GM12878 (cell line): Measurements from ENCODE around the gene FAXC. TPM values are rescaled to one million over a fixed set of nuclear protein-coding genes. Genes with fewer than 3 reads are reported as not detected.

Source experiments
- ATAC-seq: fragments of 200-7000 bp; cut with Tn5 transposase; 3 replicates; pipeline ENCODE4 v1.9.1; 2020; ENCODE audit warnings: mild to moderate bottlenecking, moderate library complexity
- BruUV-seq: library from RNA; stranded (reverse); fragments of 400-500 nt; replicated peaks from 2 replicates; lab custom pipeline; 2021; lab: Mats Ljungman, UMichigan
- CTCF ChIA-PET: fragments of 300-600 bp; sonication (Branson Sonifier 250); formaldehyde crosslinking; extraction: SDS; loops from one replicate; lab custom pipeline; 2021; ENCODE audit warnings: inconsistent platforms; lab: Yijun Ruan, JAX
- POLR2A ChIA-PET: fragments of 350-600 bp; formaldehyde crosslinking; extraction: SDS; loops from one replicate; lab custom pipeline; 2021; ENCODE audit warnings: inconsistent platforms; lab: Charles Lee
- RAD21 ChIA-PET: fragments of 300-600 bp; sonication (Branson Sonifier 250); formaldehyde crosslinking; loops from one replicate; lab custom pipeline; 2023; ENCODE audit warnings: antibody characterized with exemption; ENCODE audit not compliant: unreplicated experiment; lab: Charles Lee
- SMC1A ChIA-PET: fragments of 300-600 bp; sonication (Branson Sonifier 250); formaldehyde crosslinking; loops from one replicate; lab custom pipeline; 2023; ENCODE audit not compliant: unreplicated experiment, uncharacterized antibody; lab: Charles Lee
- DNase-seq: peaks from one replicate; pipeline ENCODE4 v3.0.0-alpha.2; 2011; ENCODE audit warnings: low read depth, low spot score
- FAIRE-seq: peaks from 3 replicates; lab custom pipeline; 2011; peaks lifted over from hg19 to GRCh38; lab: Jason Lieb, UNC
- H2AFZ ChIP-seq: 2 replicates; pipeline ENCODE4 v1.6.0; 2011; ENCODE audit warnings: low read depth, low read length, control low read depth; ENCODE audit not compliant: control insufficient read depth
- H3K27ac ChIP-seq: 2 replicates; pipeline ENCODE4 v1.5.1; 2011; ENCODE audit warnings: control low read depth; ENCODE audit not compliant: control insufficient read depth, insufficient read depth
- H3K27me3 ChIP-seq, 2 experiments: replicated peaks in 1 of 2; 2 replicates each; pipeline versions ENCODE4 v1.6.0 to v1.6.1; 2011; ENCODE audit warnings: low read length in 1 of 2; ENCODE audit not compliant: control insufficient read depth in 2 of 2, insufficient read depth in 2 of 2
- H3K36me3 ChIP-seq, 2 experiments: 2 replicates each; pipeline ENCODE4 v1.5.1; 2011; ENCODE audit warnings: low read length in 1 of 2; ENCODE audit not compliant: control insufficient read depth in 2 of 2, insufficient read depth in 2 of 2
- H3K4me1 ChIP-seq: 2 replicates; pipeline ENCODE4 v1.6.1; 2011; ENCODE audit warnings: mild to moderate bottlenecking, low read length, moderate library complexity, mixed read lengths; ENCODE audit not compliant: control insufficient read depth, insufficient read depth
- H3K4me2 ChIP-seq: 2 replicates; pipeline ENCODE4 v1.6.0; 2011; ENCODE audit warnings: control low read depth; ENCODE audit not compliant: control insufficient read depth, insufficient read depth
- H3K4me3 ChIP-seq: fragments of 200-600 bp; sonication (generic); 2 replicates; pipeline ENCODE4 v1.5.1; 2016
- H3K79me2 ChIP-seq: 2 replicates; pipeline ENCODE4 v1.6.0; 2011; ENCODE audit warnings: low read length; ENCODE audit not compliant: control insufficient read depth, insufficient read depth
- H3K9ac ChIP-seq: 2 replicates; pipeline ENCODE4 v1.8.0; 2011; ENCODE audit warnings: low read length, control low read depth, mixed read lengths; ENCODE audit not compliant: control insufficient read depth, insufficient read depth
- H3K9me3 ChIP-seq: replicated peaks from 3 replicates; pipeline ENCODE4 v1.5.1; 2011; ENCODE audit warnings: mild to moderate bottlenecking, low read length; ENCODE audit not compliant: control insufficient read depth, insufficient read depth
- H4K20me1 ChIP-seq: 2 replicates; pipeline ENCODE4 v1.6.0; 2011; ENCODE audit not compliant: control insufficient read depth, insufficient read depth
- CBX5 ChIP-seq: sonication (generic); IDR thresholded peaks from 2 replicates; pipeline ENCODE4 v1.6.1; 2016; ENCODE audit warnings: low read depth, moderate library complexity, mild to moderate bottlenecking, inconsistent platforms
- CHD1 ChIP-seq: IDR thresholded peaks from 2 replicates; pipeline ENCODE4 v1.6.1; 2012; ENCODE audit warnings: low read depth, low read length, improper control_type of control experiment
- CUX1 ChIP-seq: IDR thresholded peaks from 2 replicates; pipeline ENCODE4 v1.6.1; 2012; ENCODE audit warnings: improper control_type of control experiment, low read depth, low read length; ENCODE audit not compliant: insufficient replicate concordance
- ETV6 ChIP-seq, 2 experiments: fragments of 450-650 bp in 1 of 2; IDR thresholded peaks in 1 of 2; conservative IDR thresholded peaks in 1 of 2; 2 replicates each; pipeline ENCODE4 v1.6.1; 2014; ENCODE audit warnings: antibody characterized with exemption in 1 of 2, borderline replicate concordance in 1 of 2, low read depth in 1 of 2, mild to moderate bottlenecking in 1 of 2, moderate library complexity in 1 of 2
- HCFC1 ChIP-seq: fragments of 150-350 bp; IDR thresholded peaks from 2 replicates; pipeline ENCODE4 v1.6.1; 2014; ENCODE audit warnings: low read length
- IKZF1 ChIP-seq: fragments of 450-650 bp; conservative IDR thresholded peaks from 2 replicates; pipeline ENCODE4 v1.6.1; 2017; ENCODE audit warnings: antibody characterized with exemption, mild to moderate bottlenecking
- LARP7 ChIP-seq: fragments of 450-650 bp; IDR thresholded peaks from 2 replicates; pipeline ENCODE4 v1.6.1; 2017; ENCODE audit warnings: mild to moderate bottlenecking
- MEF2A ChIP-seq: IDR thresholded peaks from 2 replicates; pipeline ENCODE4 v1.6.1; 2011; ENCODE audit warnings: low read depth, mild to moderate bottlenecking, low read length, moderate library complexity; ENCODE audit not compliant: insufficient read depth
- NR2C2 ChIP-seq: IDR thresholded peaks from 2 replicates; pipeline ENCODE4 v1.6.1; 2011; ENCODE audit warnings: borderline replicate concordance, low read depth; ENCODE audit not compliant: control insufficient read depth, insufficient read length
- POLR2AphosphoS2 ChIP-seq: IDR thresholded peaks from 2 replicates; pipeline ENCODE4 v1.6.1; 2011; ENCODE audit warnings: low read depth, mild to moderate bottlenecking, low read length, improper control_type of control experiment, moderate library complexity
- POU2F2 ChIP-seq: IDR thresholded peaks from 3 replicates; pipeline ENCODE4 v1.6.1; 2011; ENCODE audit warnings: low read depth, mild to moderate bottlenecking, low read length, borderline replicate concordance
- SP1 ChIP-seq: IDR thresholded peaks from one replicate; pipeline ENCODE4 v1.6.1; 2011; ENCODE audit warnings: low read depth, low read length
- STAT3 ChIP-seq: IDR thresholded peaks from 2 replicates; pipeline ENCODE4 v1.6.1; 2011; ENCODE audit warnings: low read depth, low read length, improper control_type of control experiment
- TARDBP ChIP-seq: IDR thresholded peaks from 2 replicates; pipeline ENCODE4 v1.6.1; 2016; ENCODE audit warnings: borderline replicate concordance
- ZBTB4 ChIP-seq: fragments of 450-650 bp; formaldehyde crosslinking; IDR thresholded peaks from 2 replicates; pipeline ENCODE4 v1.4.0; 2022; ENCODE audit warnings: mild to moderate bottlenecking, moderate library complexity
- WGBS: methylation state at CpG from one replicate; pipeline ENCODE4 v1.1.6; 2016; ENCODE audit warnings: low lambda C conversion rate; ENCODE audit not compliant: insufficient replicate concordance, insufficient coverage; ENCODE audit errors: missing lambda C conversion rate; 5-methylcytosine and 5-hydroxymethylcytosine counted together
- in situ Hi-C: fragments of 300-500 bp; cut with MboI; formaldehyde crosslinking; loops from 9 replicates; pipeline ENCODE4 v1.14.3; 2018; ENCODE audit warnings: mixed read lengths
- intact Hi-C: fragments of 100-400 bp; cut with micrococcal nuclease; formaldehyde crosslinking; loops from one replicate; pipeline ENCODE4 v1.14.2; 2022; ENCODE audit not compliant: unreplicated experiment
- polyA plus RNA-seq, 11 experiments: library from polyadenylated mRNA; depleted of rRNA in 4 of 11; unstranded in 6 of 11; stranded (reverse) in 5 of 11; fragments of >200 nt; fragmentation: Nextera tagmentation in 4 of 11; fragmentation: Illumina TruSeq in 1 of 11; extraction: Ambion mirVana in 4 of 11; extraction: Trizol in 1 of 11; gene quantifications; 1 replicate in 1 of 11; 2 replicates in 10 of 11; pipeline versions ENCODE4 v1.2.1 to v1.2.3, GENCODE V29; 2011 to 2016; ENCODE audit warnings: inconsistent platforms in 2 of 11, missing spikeins in 2 of 11, low read depth in 1 of 11
- total RNA-seq, 4 experiments: library from RNA; depleted of rRNA in 3 of 4; stranded (reverse); fragments of >200 nt in 3 of 4; fragmentation: Illumina TruSeq in 1 of 4; extraction: Trizol in 1 of 4; gene quantifications; 2 replicates each; pipeline versions ENCODE4 v1.2.1 to v1.2.3, GENCODE V29; 2013 to 2021
- TF ChIP-seq, protein P1 (sequence below): fragments of 450-650 bp; IDR thresholded peaks from 2 replicates; pipeline ENCODE4 v1.6.1; 2017; ENCODE audit warnings: borderline replicate concordance

Gene FAXC
- total and polyA plus RNA-seq, 10 of the 15 experiments (the other 5 are each of a cell fraction or from before 2014, with no cell fraction given): not detected

- BruUV-seq: no TSS peak
- Histone ChIP-seq H3K36me3 (no peaks in the 10 kb centered on the region), H3K9ac (no peak overlapping the region), H3K4me2 (no peak overlapping the region), H2AFZ (no peak overlapping the region), H3K4me1 (no peaks in the 10 kb centered on the region), H3K27ac (no peak overlapping the region), H3K27me3 (peaks cover 0 to under 1% of the 10 kb centered on the region in 2 experiments; a peak in 3 of 4 replicates), H4K20me1 (no peaks in the 10 kb centered on the region), H3K4me3 (no peak overlapping the region), H3K9me3 (no peaks in the 10 kb centered on the region), H3K79me2 (no peaks in the 10 kb centered on the region)
- ChIA-PET SMC1A (no interaction called here), RAD21 (no interaction called here), CTCF (interaction anchor here (0.6 kb wide), 1 partner anchor 71 kb away, joined by 3 read pairs; no protein-coding TSS in a partner anchor), POLR2A (no interaction called here)
- DNase-seq (no peak), FAIRE-seq (no peak), ATAC-seq (no peak)
- in situ Hi-C loops: no loop called here
- WGBS: 23% methylated on average over 3 of the region's 3 CpGs
- intact Hi-C loops: no loop called here
- TF ChIP-seq STAT3 (no peak), ZBTB4 (CRISPR knock-in tag) (no peak), SP1 (no peak), CUX1 (no peak), LARP7 (no peak), NR2C2 (no peak), POU2F2 (no peak), HCFC1 (no peak), IKZF1 (no peak), MEF2A (no peak), CHD1 (no peak), ETV6 (conservative IDR thresholded peaks at IDR 0.05 in 1 of 2, IDR thresholded peaks at IDR 0.05 in 1 of 2; ENCODE audit: borderline replicate concordance in 1 of 2, low read depth in 1 of 2) (no peak), TARDBP (no peak), CBX5 (no peak), POLR2AphosphoS2 (no peak)
- TF ChIP-seq, protein P1, sequence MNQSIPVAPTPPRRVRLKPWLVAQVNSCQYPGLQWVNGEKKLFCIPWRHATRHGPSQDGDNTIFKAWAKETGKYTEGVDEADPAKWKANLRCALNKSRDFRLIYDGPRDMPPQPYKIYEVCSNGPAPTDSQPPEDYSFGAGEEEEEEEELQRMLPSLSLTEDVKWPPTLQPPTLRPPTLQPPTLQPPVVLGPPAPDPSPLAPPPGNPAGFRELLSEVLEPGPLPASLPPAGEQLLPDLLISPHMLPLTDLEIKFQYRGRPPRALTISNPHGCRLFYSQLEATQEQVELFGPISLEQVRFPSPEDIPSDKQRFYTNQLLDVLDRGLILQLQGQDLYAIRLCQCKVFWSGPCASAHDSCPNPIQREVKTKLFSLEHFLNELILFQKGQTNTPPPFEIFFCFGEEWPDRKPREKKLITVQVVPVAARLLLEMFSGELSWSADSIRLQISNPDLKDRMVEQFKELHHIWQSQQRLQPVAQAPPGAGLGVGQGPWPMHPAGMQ: no peak
These were observed 54.2 kb downstream of the FAXC start for GRCh38 chr6:99295276-99295675.
